OCI-M1 (cell line): ENCODE results near the gene TMEM120A.
A peak's percentile ranks its signal among the peaks of the same experiment; 100 is the strongest.

Experiments
- DNase-seq: peaks from one replicate; lab custom pipeline; 2025; lab: John Stamatoyannopoulos, UW

Gene TMEM120A

GRCh38 chr7:75995052-75995471 is 667 bp upstream of the TMEM120A start:
- DNase-seq = no peak

DNA sequence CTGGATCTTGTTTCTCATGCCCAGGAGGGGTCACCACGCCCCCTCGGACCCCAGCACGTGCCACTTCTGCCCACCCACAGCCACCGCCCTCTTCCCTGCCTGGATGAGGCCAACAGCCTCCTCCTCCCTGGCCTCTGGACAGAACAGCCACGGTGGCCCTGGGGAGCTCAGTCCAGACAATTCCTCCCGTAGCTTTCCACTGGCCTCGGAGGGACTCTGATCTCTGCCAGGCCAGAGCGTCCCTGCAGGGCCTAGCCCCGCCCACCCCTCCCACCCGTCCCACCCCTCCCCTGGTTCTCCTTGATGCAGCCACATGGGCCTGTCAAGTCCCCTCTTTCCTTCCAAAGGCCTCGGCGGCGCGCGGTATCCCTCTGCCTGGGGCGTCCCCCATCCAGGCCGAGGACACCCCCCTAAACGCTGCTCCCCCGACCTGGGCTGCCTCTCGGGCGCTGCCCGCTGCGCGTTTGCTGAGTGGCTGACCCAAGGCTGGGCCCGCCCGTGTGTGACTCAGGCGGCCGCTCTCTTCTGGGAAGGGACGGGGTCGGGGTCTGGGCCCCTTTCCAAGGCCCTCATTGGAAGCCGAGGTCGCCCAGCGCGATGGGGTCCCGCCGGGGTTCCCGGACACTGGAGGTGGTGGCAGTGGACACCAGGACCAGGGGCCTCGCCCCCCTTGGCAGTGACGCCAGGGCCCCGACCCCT is 557 bp downstream of the TMEM120A start:
- peak; percentile 59 for DNase-seq

- no peak for DNase-seq
Measured at GRCh38 chr7:75992083-75992755, 2.2 kb downstream of the TMEM120A start.

DNA sequence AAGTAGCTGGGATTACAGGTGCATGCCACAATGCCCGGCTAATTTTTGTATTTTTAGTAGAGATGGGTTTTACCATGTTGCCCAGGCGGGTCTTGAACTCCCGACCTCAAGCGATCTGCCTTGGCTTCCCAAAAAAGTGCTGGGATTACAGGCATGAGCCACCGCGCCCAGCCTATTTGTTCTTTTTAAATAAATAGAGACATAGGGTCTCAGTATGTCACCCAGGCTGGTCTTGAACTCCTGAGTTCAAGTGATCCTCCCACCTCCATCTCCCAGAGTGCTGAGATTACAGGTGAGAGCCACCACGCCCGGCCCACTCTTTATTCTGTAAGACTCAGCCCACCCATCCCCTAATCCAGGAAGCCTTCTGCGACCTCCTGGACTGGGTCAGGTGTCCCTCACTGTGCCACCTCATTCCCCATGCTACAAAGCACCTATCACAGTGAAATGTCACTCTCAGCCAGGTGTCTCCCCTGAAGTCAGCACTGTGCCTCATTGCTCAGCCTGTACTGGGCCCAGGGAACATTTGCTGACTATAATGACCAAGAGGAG is 2.8 kb downstream of the TMEM120A start:
- no peak for DNase-seq

GRCh38 chr7:75989500-75990388 is 4.7 kb downstream of the TMEM120A start:
- DNase-seq = no peak

GRCh38 chr7:75988568-75989499 is 5.6 kb downstream of the TMEM120A start:
- DNase-seq = no peak

DNA sequence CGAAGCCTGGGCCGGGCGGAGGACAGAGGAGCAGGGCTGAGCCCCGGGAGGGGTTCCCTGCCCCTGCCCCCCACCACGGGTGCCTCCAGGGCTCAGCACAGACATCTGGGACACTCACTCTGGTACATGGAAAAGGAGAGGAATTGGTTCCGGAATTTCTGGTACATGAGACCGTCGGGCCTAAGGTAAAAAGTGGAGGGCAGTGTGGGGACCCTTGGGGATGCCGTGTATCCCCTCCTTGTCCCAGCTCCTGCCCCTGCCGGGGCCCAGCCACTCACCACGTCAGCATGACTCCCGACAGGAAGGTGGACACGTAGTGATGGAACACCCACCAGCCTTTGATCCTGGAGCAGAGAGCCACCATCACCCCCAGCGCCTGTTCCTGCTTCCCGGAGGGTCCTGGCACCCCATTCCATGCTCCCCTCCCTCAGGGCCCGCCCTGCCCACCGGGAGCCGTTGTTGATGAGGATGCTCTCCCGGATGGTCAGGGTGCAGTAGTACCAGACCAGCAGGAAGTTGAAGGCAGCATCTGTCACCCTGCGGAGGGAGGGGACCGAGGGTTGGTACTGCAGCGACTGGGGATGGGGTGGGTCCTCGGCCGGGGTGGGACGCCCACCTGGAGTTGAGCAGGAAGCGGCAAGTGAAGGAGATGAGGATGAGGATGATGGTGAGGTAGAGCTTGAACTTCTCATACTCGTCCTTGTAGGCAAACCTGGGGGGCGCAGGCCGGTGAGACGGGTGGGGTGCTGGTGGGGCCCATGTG is 6.4 kb downstream of the TMEM120A start:
- no peak for DNase-seq

GRCh38 chr7:75987026-75987804 is 7.2 kb downstream of the TMEM120A start:
- DNase-seq = no peak

DNA sequence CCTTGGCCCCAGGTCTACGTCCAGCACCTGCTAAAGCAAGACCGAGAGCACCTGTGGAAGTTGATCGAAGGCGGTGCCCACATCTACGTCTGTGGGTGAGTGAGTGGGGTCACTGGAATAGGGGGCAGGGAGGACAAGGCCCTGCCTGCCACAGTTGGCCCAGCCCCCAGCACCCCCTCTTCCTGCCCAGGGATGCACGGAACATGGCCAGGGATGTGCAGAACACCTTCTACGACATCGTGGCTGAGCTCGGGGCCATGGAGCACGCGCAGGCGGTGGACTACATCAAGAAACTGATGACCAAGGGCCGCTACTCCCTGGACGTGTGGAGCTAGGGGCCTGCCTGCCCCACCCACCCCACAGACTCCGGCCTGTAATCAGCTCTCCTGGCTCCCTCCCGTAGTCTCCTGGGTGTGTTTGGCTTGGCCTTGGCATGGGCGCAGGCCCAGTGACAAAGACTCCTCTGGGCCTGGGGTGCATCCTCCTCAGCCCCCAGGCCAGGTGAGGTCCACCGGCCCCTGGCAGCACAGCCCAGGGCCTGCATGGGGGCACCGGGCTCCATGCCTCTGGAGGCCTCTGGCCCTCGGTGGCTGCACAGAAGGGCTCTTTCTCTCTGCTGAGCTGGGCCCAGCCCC is 8.1 kb downstream of the TMEM120A start:
- no peak for DNase-seq

- no peak for DNase-seq
Measured at GRCh38 chr7:75985518-75986146, 8.8 kb downstream of the TMEM120A start.

DNA sequence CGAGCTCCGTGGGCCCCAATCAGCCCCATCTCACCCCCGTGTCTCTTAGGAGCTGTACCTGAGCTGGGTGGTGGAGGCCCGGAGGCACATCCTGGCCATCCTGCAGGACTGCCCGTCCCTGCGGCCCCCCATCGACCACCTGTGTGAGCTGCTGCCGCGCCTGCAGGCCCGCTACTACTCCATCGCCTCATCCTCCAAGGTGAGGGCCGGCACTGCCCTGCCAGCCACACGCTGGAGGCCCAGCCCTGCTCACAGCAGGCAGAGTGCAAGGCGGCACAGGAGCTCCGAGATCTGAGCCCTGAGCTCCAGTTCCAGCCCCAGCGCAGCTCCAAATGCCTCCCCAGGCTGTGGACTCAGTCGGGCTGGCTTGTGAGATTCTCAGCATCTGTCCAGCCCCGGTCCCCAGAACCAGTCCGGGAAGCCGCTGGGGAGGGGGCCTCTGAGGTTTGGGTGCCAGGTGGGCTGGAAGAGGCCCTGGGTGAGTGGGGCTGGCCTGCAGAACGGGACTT is 9.3 kb downstream of the TMEM120A start:
- no peak for DNase-seq

DNA sequence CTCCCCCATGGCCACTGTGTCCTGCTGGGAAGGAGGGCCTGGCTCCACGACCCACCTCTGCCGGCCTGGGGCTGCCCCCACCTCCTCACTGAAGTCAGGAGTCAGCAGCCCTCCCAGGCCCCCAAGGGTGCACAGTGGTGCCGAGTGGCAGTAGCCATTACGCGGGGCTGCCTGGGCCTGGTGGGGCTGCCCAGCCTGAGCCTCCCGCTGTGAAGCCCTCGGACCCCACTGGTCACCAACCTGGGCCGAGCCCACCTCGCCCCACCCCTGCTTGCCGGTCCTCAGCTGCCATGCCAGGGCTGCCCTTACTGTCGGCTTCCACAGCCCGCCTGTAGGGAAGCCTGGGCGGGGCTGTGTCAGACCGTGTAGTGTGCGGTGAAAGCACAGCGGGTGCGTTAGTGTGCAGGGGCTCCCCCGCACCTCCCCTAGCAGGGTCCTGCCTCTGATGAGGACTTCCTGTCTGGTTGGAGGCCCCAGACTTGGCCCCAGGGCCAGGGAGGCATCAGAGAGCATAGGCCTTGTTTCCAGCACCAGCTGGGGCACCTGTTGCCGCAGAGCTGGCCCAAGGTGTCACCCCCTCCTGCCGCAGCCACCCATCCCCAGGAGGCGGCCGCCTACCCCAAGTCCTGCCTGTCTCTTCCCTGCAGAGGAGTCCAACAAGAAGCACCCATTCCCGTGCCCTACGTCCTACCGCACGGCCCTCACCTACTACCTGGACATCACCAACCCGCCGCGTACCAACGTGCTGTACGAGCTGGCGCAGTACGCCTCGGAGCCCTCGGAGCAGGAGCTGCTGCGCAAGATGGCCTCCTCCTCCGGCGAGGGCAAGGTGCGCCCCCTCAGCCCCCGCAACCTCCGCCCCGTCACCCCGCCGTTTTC is 10.0 kb downstream of the TMEM120A start:
- DNase-seq = no peak

- no peak for DNase-seq
Measured at GRCh38 chr7:75983471-75984129, 10.8 kb downstream of the TMEM120A start.

DNA sequence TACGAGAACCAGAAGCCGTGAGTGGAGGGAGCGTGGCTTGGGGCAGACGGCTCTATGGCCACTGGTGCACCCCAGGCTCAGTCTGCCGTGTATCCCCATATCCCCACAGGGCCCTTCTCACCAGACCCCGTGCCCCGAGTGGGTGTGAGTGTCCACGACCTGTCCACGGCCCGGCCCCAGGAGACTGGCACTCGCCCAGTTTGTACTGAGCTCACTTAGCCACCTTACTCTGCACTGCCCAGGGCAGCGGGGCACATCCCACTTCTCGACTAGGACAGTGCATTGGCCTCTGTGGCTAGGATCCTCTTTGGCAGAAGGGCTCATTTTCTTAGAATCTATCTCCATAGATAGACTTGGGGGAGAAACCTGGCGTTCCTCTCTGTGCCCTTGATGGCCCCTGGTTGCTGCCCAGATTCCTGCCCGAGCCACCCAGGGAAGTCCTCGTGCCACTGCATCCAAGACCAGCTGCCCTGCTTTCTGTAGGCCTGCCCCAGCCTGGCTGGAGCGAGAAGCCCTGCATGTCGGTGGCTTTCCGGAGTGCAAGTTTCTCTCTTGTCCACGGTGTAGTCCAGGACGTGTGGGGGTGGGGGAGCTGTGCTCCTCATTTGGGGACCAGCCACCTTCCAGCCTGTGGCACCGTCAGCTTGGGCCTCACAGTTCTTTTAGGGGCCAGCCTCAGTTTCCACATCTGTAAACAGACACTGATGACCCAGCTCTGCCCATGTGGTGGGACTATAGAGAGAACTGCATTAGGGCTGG is 11.9 kb downstream of the TMEM120A start:
- DNase-seq = no peak

DNA sequence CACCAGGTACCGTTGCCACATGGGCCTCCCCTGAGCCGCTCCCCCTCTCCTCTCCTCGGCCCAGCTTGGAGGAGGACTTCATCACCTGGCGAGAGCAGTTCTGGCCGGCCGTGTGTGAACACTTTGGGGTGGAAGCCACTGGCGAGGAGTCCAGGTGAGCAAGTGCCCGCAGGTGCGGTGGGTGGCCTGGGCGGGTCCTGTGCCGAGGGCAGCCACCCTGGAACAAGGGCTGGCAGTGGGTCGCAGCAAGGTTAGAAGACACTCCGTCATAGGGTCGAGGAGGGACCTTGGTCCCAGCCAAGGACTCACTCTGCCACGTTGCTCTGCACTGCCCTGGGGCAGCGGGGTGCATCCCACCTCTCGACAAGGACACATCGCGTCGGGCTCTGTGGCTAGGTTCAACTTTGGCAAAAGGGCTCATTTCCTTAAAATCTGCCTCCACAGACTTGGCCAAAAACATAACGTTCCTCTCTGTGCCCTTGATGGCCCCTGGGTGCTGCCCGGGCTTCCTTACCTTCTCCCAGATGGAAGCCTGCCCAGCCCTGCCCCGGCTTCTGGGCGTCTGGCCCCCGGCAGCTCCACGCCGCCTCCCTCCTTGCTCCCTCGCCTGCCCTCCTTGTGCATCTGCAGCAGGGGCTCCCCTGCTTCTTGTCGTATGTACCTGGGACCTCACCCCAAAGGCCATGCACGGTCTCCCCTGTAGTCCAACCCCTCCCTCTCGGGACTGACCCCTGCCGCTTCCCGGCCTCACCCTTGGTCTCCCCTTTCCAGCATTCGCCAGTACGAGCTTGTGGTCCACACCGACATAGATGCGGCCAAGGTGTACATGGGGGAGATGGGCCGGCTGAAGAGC is 12.7 kb downstream of the TMEM120A start:
- no peak for DNase-seq

GRCh38 chr7:75981203-75981452 is 13.3 kb downstream of the TMEM120A start:
- no peak for DNase-seq
